Keratinocyte (primary cell): ENCODE measurements around the gene GLT8D2.

Experiments
- EZH2 ChIP-seq: IDR thresholded peaks from one replicate; pipeline ENCODE4 v1.6.1; 2012; ENCODE audit warnings: inconsistent platforms, mild to moderate bottlenecking, low read length, moderate library complexity
- TF ChIP-seq, protein P1 (sequence below), 3 experiments: IDR thresholded peaks in 1 of 3; conservative IDR thresholded peaks in 1 of 3; optimal IDR thresholded peaks in 1 of 3; 2 replicates in 2 of 3; 3 replicates in 1 of 3; pipeline versions ENCODE3 to v1.5.1; 2011; ENCODE audit warnings: low read length in 3 of 3, mild to moderate bottlenecking in 3 of 3, moderate library complexity in 2 of 3, control low read depth in 1 of 3, inconsistent platforms in 1 of 3; ENCODE audit not compliant: insufficient read depth in 2 of 3; ENCODE audit errors: extremely low read depth in 1 of 3

DNA sequence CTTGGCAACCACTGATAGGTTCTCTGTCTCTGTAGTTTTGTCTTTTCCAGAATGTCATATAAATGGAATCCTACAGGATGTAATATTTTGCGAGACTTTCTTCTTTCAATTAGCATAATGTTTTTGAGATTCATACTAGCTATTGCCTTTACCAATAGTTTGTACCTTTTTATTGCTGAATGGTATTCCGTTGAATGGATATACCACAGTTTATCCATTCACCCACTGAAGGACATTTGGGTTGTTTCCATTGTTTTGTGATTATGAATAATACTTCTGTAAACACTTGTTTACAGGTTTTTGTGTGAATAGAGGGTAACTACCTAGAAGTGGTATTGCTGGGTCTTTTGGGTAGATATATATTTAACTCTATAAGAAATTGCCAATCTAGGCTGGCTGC lies 26.3 kb downstream of the GLT8D2 start:
- TF ChIP-seq, protein P1, sequence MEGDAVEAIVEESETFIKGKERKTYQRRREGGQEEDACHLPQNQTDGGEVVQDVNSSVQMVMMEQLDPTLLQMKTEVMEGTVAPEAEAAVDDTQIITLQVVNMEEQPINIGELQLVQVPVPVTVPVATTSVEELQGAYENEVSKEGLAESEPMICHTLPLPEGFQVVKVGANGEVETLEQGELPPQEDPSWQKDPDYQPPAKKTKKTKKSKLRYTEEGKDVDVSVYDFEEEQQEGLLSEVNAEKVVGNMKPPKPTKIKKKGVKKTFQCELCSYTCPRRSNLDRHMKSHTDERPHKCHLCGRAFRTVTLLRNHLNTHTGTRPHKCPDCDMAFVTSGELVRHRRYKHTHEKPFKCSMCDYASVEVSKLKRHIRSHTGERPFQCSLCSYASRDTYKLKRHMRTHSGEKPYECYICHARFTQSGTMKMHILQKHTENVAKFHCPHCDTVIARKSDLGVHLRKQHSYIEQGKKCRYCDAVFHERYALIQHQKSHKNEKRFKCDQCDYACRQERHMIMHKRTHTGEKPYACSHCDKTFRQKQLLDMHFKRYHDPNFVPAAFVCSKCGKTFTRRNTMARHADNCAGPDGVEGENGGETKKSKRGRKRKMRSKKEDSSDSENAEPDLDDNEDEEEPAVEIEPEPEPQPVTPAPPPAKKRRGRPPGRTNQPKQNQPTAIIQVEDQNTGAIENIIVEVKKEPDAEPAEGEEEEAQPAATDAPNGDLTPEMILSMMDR (optimal IDR thresholded peaks at IDR 0.05 in 1 of 3, IDR thresholded peaks at IDR 0.05 in 1 of 3, conservative IDR thresholded peaks at IDR 0.05 in 1 of 3; ENCODE audit: extremely low read depth in 1 of 3, insufficient read depth in 2 of 3, low read length in 3 of 3): no peak
- TF ChIP-seq EZH2: no peak
